A204.1 (cell line): ENCODE data around the gene CCDC59.
"Not testable (repeated sequence)": the region's sequence is repeated elsewhere in the genome, so short reads cannot be mapped to it uniquely, and the experiment has no call there.

Experiments
- FAIRE-seq: peaks from 2 replicates; lab custom pipeline; 2012; peaks lifted over from hg19 to GRCh38; lab: Jason Lieb, UNC

Gene CCDC59

GRCh38 chr12:82358200-82359114 is at the start of gene CCDC59, which contains the start of gene METTL25:
Gene CCDC59 (minus strand): TSS chr12:82358387. CDS start chr12:82358376, 11 bp downstream.
Gene METTL25 (plus strand): TSS chr12:82358529. CDS start chr12:82358566, 37 bp downstream.
- FAIRE-seq, result no peak

GRCh38 chr12:82407481-82407880 is 49.3 kb upstream of the CCDC59 start:
- FAIRE-seq, result no peak

GRCh38 chr12:82406651-82407050 is 48.5 kb upstream of the CCDC59 start:
- FAIRE-seq, result no peak

- no peak for FAIRE-seq
Measured at GRCh38 chr12:82400819-82401218, 42.6 kb upstream of the CCDC59 start.

GRCh38 chr12:82398879-82399278 is 40.7 kb upstream of the CCDC59 start:
- FAIRE-seq, result no peak

- peak; percentile 91 for FAIRE-seq
Measured at GRCh38 chr12:82383930-82384552, 25.9 kb upstream of the CCDC59 start.

GRCh38 chr12:82378997-82379396 is 20.8 kb upstream of the CCDC59 start:
- FAIRE-seq, result no peak

GRCh38 chr12:82375201-82375600 is 17.0 kb upstream of the CCDC59 start:
- FAIRE-seq, result no peak

- no peak for FAIRE-seq
Measured at GRCh38 chr12:82366197-82366596, 8.0 kb upstream of the CCDC59 start.

GRCh38 chr12:82363990-82364389 is 5.8 kb upstream of the CCDC59 start:
- no peak for FAIRE-seq

GRCh38 chr12:82361461-82361915 is 3.3 kb upstream of the CCDC59 start:
- no peak for FAIRE-seq

GRCh38 chr12:82360834-82361233 is 2.6 kb upstream of the CCDC59 start:
- not testable (repeated sequence) for FAIRE-seq

GRCh38 chr12:82359115-82359478 is 910 bp upstream of the CCDC59 start:
- no peak for FAIRE-seq

GRCh38 chr12:82357845-82358199 is 365 bp downstream of the CCDC59 start:
- FAIRE-seq, result no peak

- FAIRE-seq, result no peak
Measured at GRCh38 chr12:82357340-82357739, 847 bp downstream of the CCDC59 start.

GRCh38 chr12:82351390-82351789 is 6.8 kb downstream of the CCDC59 start:
- FAIRE-seq, result no peak

- FAIRE-seq, result no peak
Measured at GRCh38 chr12:82350161-82350560, 8.0 kb downstream of the CCDC59 start.

- FAIRE-seq, result no peak
Measured at GRCh38 chr12:82329508-82329907, 28.7 kb downstream of the CCDC59 start.

- no peak for FAIRE-seq
Measured at GRCh38 chr12:82327861-82328260, 30.3 kb downstream of the CCDC59 start.

- FAIRE-seq, result peak; percentile 91
Measured at GRCh38 chr12:82326905-82327503, 31.2 kb downstream of the CCDC59 start.

- FAIRE-seq, result peak; percentile 88
Measured at GRCh38 chr12:82325540-82326336, 32.4 kb downstream of the CCDC59 start.

- FAIRE-seq, result no peak
Measured at GRCh38 chr12:82319276-82319675, 38.9 kb downstream of the CCDC59 start.
